Heart left ventricle (tissue), 16 donors: ENCODE measurements around the gene ZFAND3. TPM values are rescaled to one million over a fixed set of nuclear protein-coding genes. Genes with fewer than 3 reads are reported as not detected.

Experiments used
- ATAC-seq, 4 donors: fragments of 200-7000 bp; cut with Tn5 transposase; one replicate each; pipeline ENCODE4 v1.9.1; 2020 to 2022; ENCODE audit warnings: moderate library complexity in 4 of 4, mild to moderate bottlenecking in 3 of 4, moderate number of reproducible peaks in 1 of 4
- DNase-seq, 5 donors: peaks; one replicate each; pipeline ENCODE4 v3.0.0-alpha.2; 2020
- H3K27ac ChIP-seq, 12 donors: fragments of 200-600 bp; sonication (generic) in 4 of 12; one replicate each; pipeline versions ENCODE4 v1.5.0 to v1.8.0; 2016 to 2022; ENCODE audit warnings: mild to moderate bottlenecking in 2 of 12
- H3K27me3 ChIP-seq, 9 donors: fragments of 200-600 bp; sonication (generic) in 2 of 9; one replicate each; pipeline versions ENCODE4 v1.5.1 to v1.8.0; 2016 to 2022; ENCODE audit warnings: mild to moderate bottlenecking in 3 of 9
- H3K36me3 ChIP-seq, 9 donors: fragments of 200-600 bp; sonication (generic) in 2 of 9; one replicate each; pipeline versions ENCODE4 v1.5.0 to v1.8.0; 2018 to 2022; ENCODE audit warnings: mild to moderate bottlenecking in 2 of 9
- H3K4me1 ChIP-seq, 12 donors: fragments of 200-600 bp; sonication (generic) in 4 of 12; one replicate each; pipeline versions ENCODE4 v1.5.0 to v1.8.0; 2016 to 2022; ENCODE audit warnings: mild to moderate bottlenecking in 3 of 12
- H3K4me3 ChIP-seq, 12 donors: fragments of 200-600 bp; sonication (generic) in 4 of 12; one replicate each; pipeline versions ENCODE4 v1.5.0 to v1.8.0; 2017 to 2022; ENCODE audit warnings: mild to moderate bottlenecking in 9 of 12, moderate library complexity in 4 of 12
- H3K9me3 ChIP-seq, 12 donors: fragments of 200-600 bp; sonication (generic) in 4 of 12; one replicate each; pipeline versions ENCODE4 v1.5.0 to v1.8.0; 2016 to 2022; ENCODE audit warnings: mild to moderate bottlenecking in 1 of 12
- CTCF ChIP-seq, 12 donors: fragments of 200-600 bp; sonication (generic) in 4 of 12; IDR thresholded peaks; one replicate each; pipeline versions ENCODE4 v1.5.0 to v1.8.0; 2018 to 2022; ENCODE audit warnings: antibody characterized with exemption in 12 of 12, mild to moderate bottlenecking in 5 of 12
- POLR2A ChIP-seq, 2 donors: fragments of 450-650 bp; IDR thresholded peaks; one replicate each; pipeline ENCODE4 v1.6.1; 2017; ENCODE audit warnings: antibody characterized with exemption in 2 of 2, mild to moderate bottlenecking in 2 of 2, moderate library complexity in 2 of 2
- whole genome bisulfite sequencing, 4 donors: extraction: QIAGEN DNeasy Blood & Tissue Kit in 2 of 4; methylation state at CpG; one replicate each; pipeline versions ENCODE4 v1.1.5 to v1.1.7; 2013 to 2018; 5-methylcytosine and 5-hydroxymethylcytosine counted together
- intact Hi-C, 10 donors: fragments of 100-400 bp; cut with DNase I; formaldehyde crosslinking; loops; one replicate each; pipeline versions ENCODE4 v1.11.1 to v1.14.2; 2022
- polyA plus RNA-seq, 2 donors: library from polyadenylated mRNA; stranded (reverse); fragments of 200-250 nt; gene quantifications; one replicate each; pipeline ENCODE4 v1.2.3, GENCODE V29; 2013
- total RNA-seq, 9 donors: library from RNA; depleted of rRNA in 2 of 9; stranded (reverse); fragments of >200 nt in 2 of 9; fragmentation: NEBNext Ultra II Directional in 3 of 9; extraction: Animal tissue kit (Norgen Biotek cat#: 25700) in 3 of 9; gene quantifications; one replicate each; pipeline versions ENCODE4 v1.1.0 to v1.2.4, GENCODE V29; 2016 to 2023
- donor health status: ischemic (EF 13 %, LVEDD 7.1; RV severe dilation, severe dysfunction).
- donor health status: healthy with polysubstance abuse.
- donor health status: DM: no; HTN: yes; CAD: no.
- donor health status: DM: no; HTN: no; CAD: no.
- donor health status: ischemic (EF 25% LVEDD 6.9; RV normal size, moderate dysfunction).
- donor health status: ischemic (EF 25% LVEDD 5.7; RV mildly dilated, moderate dysfunction).
- donor health status: healthy.
- donor health status: DM: yes; HTN: yes; CAD: no.
- donor health status: ischemic (EF 35%, LVEDD 5.7; RV mildly dilated, moderate dysfunction).
- donor health status: nonischemic (EF 11% LVEDD 7.7; RV severe dilation, severe dysfunction).
- donor health status: DM: yes; HTN: yes; CAD: no.
- donor health status: PGD.
- donor health status: ischemic (EF 29% LVEDD 5.4; RV normal size, mild dysfunction).
- donor health status: nonischemic (EF 23%, LVEDD 6.1; RV moderate dilation, normal function).

Gene ZFAND3
- total and polyA plus RNA-seq, 11 donors = 29.1 to 114 (median 88.2) TPM

DNA sequence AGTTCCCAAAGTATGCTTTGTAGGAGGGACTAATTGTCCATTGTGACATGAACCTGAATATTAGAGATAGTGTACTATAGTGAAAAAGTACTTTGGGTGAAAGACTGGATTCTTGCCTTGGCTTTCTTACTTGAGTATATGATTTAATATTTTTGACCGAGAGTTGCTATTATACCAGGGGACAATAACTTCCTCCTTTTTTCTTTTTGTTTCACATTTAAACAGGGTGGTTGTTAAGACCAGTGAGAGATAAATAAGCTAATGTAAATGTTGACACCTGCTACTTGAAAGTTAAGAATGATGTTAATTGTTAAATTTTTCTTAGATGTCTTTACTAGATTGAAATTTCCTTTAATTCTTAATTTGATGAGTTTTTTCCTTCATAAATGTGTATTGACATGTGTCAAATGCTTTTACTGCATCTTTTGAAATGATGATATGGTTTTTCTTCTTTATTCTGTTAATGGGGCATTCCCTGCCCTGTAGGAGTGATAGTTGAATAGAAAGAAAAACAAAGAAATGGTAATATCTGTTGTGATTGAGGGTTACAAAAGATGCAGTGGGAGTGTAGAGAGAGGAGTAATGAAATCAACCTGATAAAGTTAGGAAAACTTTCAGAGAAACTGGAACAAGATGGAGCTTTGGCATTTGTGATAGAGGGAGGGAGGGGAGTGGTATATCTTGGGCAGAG lies 48.4 kb downstream of the ZFAND3 start:
- Histone ChIP-seq H3K4me3 (no peak overlapping the region), H3K9me3 (peaks cover 0 to 15% (median 0%) of the 10 kb centered on the region in 12 donors), H3K27ac (peak overlapping the region in 1 of 12 donors; percentile 11), H3K36me3 (peaks cover 0 to 5% (median 0%) of the 10 kb centered on the region in 9 donors), H3K27me3 (no peaks in the 10 kb centered on the region), H3K4me1 (peaks cover 0 to 55% (median 29%) of the 10 kb centered on the region in 12 donors)
- DNase-seq (no peak), ATAC-seq (peak in 1 of 4 donors; percentile 9)
- no peak for TF ChIP-seq POLR2A (IDR thresholded peaks at IDR 0.05)
- 57 to 67% (median 63%) methylated on average over 1 of the region's 1 CpG for WGBS, 4 donors
- intact Hi-C loops = loop anchor here in 1 of 10 donors (2.0 kb wide), 1 partner anchor 17 kb away; no protein-coding TSS in a partner anchor

GRCh38 chr6:37868447-37868825 lies 48.9 kb downstream of the ZFAND3 start:
- DNase-seq (no peak), ATAC-seq (peak in 2 of 4 donors; percentile 31 to 53)
- intact Hi-C loops = loop anchor here in 1 of 10 donors (2.0 kb wide), 1 partner anchor 18 kb away; no protein-coding TSS in a partner anchor
- Histone ChIP-seq H3K4me3 (no peak overlapping the region), H3K4me1 (peaks cover 0 to 56% (median 28%) of the 10 kb centered on the region in 12 donors), H3K27ac (no peak overlapping the region), H3K36me3 (no peaks in the 10 kb centered on the region), H3K27me3 (no peaks in the 10 kb centered on the region), H3K9me3 (peaks cover 0 to 15% (median 0%) of the 10 kb centered on the region in 12 donors)
- TF ChIP-seq POLR2A (IDR thresholded peaks at IDR 0.05) (no peak), CTCF (IDR thresholded peaks at IDR 0.05) (no peak)
- WGBS, 4 donors = 65 to 70% (median 67%) methylated on average over 4 of the region's 4 CpGs

DNA sequence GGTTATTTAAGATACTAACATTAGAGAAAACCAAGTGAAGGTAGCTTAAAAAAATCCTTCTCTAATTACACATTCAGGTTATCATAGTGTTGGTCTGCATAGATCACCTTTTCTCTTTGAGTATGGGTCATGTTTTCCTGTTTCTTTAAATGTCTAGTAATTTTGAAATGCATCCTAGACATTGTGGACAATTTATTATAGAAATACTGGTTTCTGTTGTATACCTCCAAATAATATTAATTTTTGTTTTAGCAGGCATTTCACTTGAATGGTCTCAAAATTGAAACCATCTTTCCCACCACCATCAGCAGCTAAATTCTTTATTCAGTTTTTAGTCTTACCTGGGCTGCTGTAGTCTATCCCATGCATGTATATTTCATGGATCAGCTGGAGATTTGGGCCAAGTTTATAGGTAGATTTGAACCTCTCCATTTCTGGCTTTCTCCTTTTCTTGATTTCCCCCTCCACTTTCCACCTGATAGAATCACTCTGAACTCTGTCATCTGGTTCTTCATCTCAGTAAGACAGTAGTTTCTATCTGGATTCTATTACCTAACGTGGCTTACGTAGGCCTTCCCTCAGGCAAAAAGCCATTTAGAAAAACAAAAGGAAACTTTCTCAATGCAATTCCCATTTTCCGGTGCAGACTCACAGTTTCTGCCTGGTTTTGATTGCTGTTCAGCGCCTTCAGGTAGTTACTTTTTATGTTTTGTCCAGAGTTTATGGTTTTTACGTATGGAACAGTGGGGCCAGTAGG lies 52.3 kb downstream of the ZFAND3 start:
- Histone ChIP-seq H3K4me1 (peaks cover 0 to 46% (median 23%) of the 10 kb centered on the region in 12 donors), H3K4me3 (no peak overlapping the region), H3K36me3 (no peaks in the 10 kb centered on the region), H3K27me3 (no peaks in the 10 kb centered on the region), H3K27ac (no peak overlapping the region), H3K9me3 (peaks cover 0 to 15% (median 0%) of the 10 kb centered on the region in 12 donors)
- no peak for DNase-seq
- intact Hi-C loops = no loop called here
- 91 to 97% (median 94%) methylated on average over 5 of the region's 5 CpGs for WGBS, 4 donors
- TF ChIP-seq CTCF (IDR thresholded peaks at IDR 0.05) = no peak
- TF ChIP-seq POLR2A (IDR thresholded peaks at IDR 0.05) = no peak
- ATAC-seq = no peak

DNA sequence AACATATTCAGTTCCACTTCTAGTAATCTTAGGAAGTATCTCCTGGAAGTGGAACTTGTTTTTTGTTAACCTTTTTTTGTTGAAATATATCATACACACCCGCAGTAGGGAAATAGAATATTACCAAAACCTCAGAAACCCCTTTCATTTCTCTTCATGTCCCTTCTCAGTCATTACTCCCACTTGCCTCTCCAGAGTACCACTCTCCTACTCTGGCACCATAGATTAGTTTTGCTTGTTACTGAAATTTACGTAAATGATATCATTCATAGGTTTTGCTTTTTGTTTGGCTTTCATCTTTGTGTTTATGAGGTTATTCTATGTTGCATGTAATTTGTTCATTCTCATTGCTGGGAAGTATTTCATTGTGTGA lies 52.8 kb downstream of the ZFAND3 start:
- TF ChIP-seq POLR2A (IDR thresholded peaks at IDR 0.05) (no peak), CTCF (IDR thresholded peaks at IDR 0.05) (no peak)
- intact Hi-C loops = no loop called here
- 46 to 94% (median 68%) methylated on average over 2 of the region's 2 CpGs for WGBS, 4 donors
- Histone ChIP-seq H3K36me3 (no peaks in the 10 kb centered on the region), H3K4me3 (no peak overlapping the region), H3K27ac (no peak overlapping the region), H3K27me3 (no peaks in the 10 kb centered on the region), H3K9me3 (peaks cover 0 to 15% (median 0%) of the 10 kb centered on the region in 12 donors), H3K4me1 (peaks cover 0 to 44% (median 22%) of the 10 kb centered on the region in 12 donors)
- no peak for DNase-seq
- no peak for ATAC-seq
